ENCODE measurements around the gene DIP2C. TPM values are rescaled to one million over a fixed set of nuclear protein-coding genes. Genes with fewer than 3 reads are reported as not detected.
A peak's percentile ranks its signal among the peaks of the same experiment; 100 is the strongest.

DIP2C gene
- total RNA-seq, 1 donor from 2014 or later, result 30.8 TPM

DNA sequence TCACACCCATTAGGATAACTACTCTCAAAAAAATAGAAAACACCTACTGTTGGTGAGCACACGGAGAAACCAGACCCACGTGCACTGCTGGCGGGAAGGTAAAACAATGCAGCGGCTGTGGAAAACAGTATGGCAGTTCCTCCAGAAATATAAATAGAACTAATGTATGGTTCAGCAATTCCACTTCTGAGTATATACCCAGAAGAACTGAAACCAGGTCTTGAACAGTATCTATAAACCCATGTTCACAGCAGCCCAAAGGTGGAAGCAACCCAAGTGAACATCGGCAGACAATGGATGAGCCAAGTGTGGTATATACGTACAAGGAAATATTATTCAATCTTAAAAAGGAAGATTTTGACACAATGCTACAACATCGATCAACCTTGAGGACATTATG is 389.5 kb downstream of the DIP2C start:
- no peaks in the 10 kb centered on the region for H3K27me3 ChIP-seq (ENCODE audit: low read depth)
- H3K27ac ChIP-seq (replicated peaks), result no peak overlapping the region
- DNase-seq, result no peak
- no peak for TF ChIP-seq CTCF (IDR thresholded peaks at IDR 0.05; ENCODE audit: borderline replicate concordance)
- no peaks in the 10 kb centered on the region for H3K9me3 ChIP-seq (replicated peaks)
- H3K4me1 ChIP-seq, result peaks cover 14% of the 10 kb centered on the region
- intact Hi-C loops (cut with micrococcal nuclease), result no loop called here
- H3K36me3 ChIP-seq, result peaks cover 7% of the 10 kb centered on the region
- H3K4me3 ChIP-seq, result no peak overlapping the region

DNA sequence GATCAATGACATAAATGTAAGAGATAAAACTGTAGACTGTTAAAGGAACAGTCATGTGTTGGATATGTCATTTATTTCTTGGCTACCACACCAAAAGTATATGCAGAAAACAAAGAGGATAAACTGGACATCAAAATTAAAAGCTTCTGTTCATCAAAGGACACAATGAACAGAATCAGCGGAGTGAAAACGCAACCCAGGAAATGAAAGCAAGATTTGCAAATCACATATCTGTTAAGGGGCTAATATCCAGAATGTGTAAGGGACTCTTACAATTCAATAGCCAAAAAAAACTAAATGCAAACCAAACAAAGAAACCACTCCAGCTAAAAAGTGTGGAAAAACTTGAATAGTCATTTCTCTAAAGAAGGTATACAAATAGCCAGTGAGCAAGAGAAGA is 390.0 kb downstream of the DIP2C start:
- Histone ChIP-seq H3K27me3 (ENCODE audit: low read depth) (no peaks in the 10 kb centered on the region), H3K27ac (replicated peaks) (no peak overlapping the region), H3K4me1 (peaks cover 14% of the 10 kb centered on the region), H3K4me3 (no peak overlapping the region), H3K9me3 (replicated peaks) (no peaks in the 10 kb centered on the region), H3K36me3 (peaks cover 7% of the 10 kb centered on the region)
- no peak for DNase-seq
- no peak for TF ChIP-seq CTCF (IDR thresholded peaks at IDR 0.05; ENCODE audit: borderline replicate concordance)
- intact Hi-C loops (cut with micrococcal nuclease), result no loop called here

DNA sequence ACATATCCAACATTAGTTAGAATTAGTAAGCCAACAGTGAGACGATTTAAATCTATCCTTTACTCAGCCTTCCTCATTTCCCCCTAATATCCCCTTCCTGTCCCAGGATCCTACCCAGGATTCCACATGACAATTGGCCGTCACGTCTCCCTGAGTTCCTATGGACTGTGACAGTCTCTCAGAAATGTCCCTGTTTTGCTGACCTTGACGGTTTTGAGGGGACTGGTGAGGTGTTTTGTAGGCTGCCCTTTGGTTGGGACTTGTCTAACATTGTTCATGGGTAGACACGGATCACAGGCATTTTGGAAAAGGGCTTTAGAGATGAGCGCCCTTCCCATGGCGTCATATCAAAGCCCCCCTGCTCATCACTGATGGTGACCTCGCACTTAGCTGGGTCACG is 391.4 kb downstream of the DIP2C start:
- peaks cover 5% of the 10 kb centered on the region for H3K36me3 ChIP-seq
- no peaks in the 10 kb centered on the region for H3K9me3 ChIP-seq (replicated peaks)
- H3K27ac ChIP-seq (replicated peaks), result peak overlapping the region; percentile 52
- H3K4me1 ChIP-seq, result peaks cover 14% of the 10 kb centered on the region
- intact Hi-C loops (cut with micrococcal nuclease), result no loop called here
- H3K27me3 ChIP-seq (ENCODE audit: low read depth), result no peaks in the 10 kb centered on the region
- TF ChIP-seq CTCF (IDR thresholded peaks at IDR 0.05; ENCODE audit: borderline replicate concordance), result no peak
- H3K4me3 ChIP-seq, result no peak overlapping the region
- DNase-seq, result no peak

DNA sequence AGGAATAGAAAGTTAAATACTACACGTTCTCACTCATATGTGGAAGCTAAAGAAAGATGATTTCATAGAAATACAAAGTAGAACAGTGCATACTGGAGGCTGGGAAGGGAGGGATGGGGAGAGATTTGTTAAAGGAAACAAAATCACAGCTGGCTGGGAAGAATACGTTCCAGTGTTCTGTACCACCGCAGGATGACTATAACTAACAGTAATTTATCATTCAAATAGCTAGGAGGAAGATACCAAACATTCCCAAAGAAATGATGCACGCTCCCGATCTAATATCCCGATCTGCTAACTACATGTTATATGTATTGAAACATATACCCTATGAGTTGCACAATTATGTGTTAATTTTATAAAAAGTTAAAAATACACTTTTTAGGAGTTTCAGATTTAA is 391.9 kb downstream of the DIP2C start:
- H3K4me3 ChIP-seq, result peak overlapping the region; percentile 25
- DNase-seq, result no peak
- intact Hi-C loops (cut with micrococcal nuclease), result no loop called here
- no peaks in the 10 kb centered on the region for H3K27me3 ChIP-seq (ENCODE audit: low read depth)
- no peaks in the 10 kb centered on the region for H3K9me3 ChIP-seq (replicated peaks)
- peaks cover 14% of the 10 kb centered on the region for H3K4me1 ChIP-seq
- H3K36me3 ChIP-seq, result peaks cover 5% of the 10 kb centered on the region
- peak overlapping the region; percentile 52 for H3K27ac ChIP-seq (replicated peaks)
- no peak for TF ChIP-seq CTCF (IDR thresholded peaks at IDR 0.05; ENCODE audit: borderline replicate concordance)

- Histone ChIP-seq H3K27me3 (ENCODE audit: low read depth) (no peaks in the 10 kb centered on the region), H3K36me3 (peaks cover 30% of the 10 kb centered on the region), H3K4me1 (peaks cover 14% of the 10 kb centered on the region), H3K9me3 (replicated peaks) (no peaks in the 10 kb centered on the region), H3K27ac (replicated peaks) (no peak overlapping the region), H3K4me3 (no peak overlapping the region)
- no peak for DNase-seq
- TF ChIP-seq CTCF (IDR thresholded peaks at IDR 0.05; ENCODE audit: borderline replicate concordance), result no peak
- intact Hi-C loops (cut with micrococcal nuclease), result no loop called here
Observed at GRCh38 chr10:293636-294035, 395.8 kb downstream of the DIP2C start.
